Measurements from ENCODE around the gene VTI1B.

DNA sequence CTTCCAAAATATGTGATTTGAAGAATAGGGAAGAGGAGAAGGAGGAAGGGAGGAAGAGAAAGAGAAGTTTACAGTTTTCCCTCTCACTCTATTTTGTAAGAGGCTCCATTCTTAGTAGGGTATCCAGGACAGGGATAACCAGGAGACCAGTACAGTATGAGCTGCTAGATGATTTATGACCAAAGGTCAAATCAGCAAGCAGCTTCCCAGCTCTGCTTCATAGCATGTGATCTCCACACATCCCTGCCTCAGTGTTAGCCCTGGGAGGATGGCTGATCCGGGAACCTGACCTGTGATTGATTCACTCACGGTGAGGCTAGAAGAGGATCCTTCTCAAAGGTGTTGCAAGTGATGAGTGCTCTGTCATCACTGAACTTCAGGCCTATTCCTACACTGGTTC is 43.8 kb upstream of the VTI1B start:
- no peak for TF ChIP-seq CTCF (IDR thresholded peaks at IDR 0.05; ENCODE audit: insufficient read depth, low read length, poor library complexity, severe bottlenecking)
- no peak for TF ChIP-seq EZH2phosphoT487 (conservative IDR thresholded peaks at IDR 0.05; ENCODE audit: low read length)
